Measurements from ENCODE around the gene TMPRSS13.

GRCh38 chr11:117929916-117930570 is 841 bp upstream of the TMPRSS13 start:
- TF ChIP-seq, protein P1, sequence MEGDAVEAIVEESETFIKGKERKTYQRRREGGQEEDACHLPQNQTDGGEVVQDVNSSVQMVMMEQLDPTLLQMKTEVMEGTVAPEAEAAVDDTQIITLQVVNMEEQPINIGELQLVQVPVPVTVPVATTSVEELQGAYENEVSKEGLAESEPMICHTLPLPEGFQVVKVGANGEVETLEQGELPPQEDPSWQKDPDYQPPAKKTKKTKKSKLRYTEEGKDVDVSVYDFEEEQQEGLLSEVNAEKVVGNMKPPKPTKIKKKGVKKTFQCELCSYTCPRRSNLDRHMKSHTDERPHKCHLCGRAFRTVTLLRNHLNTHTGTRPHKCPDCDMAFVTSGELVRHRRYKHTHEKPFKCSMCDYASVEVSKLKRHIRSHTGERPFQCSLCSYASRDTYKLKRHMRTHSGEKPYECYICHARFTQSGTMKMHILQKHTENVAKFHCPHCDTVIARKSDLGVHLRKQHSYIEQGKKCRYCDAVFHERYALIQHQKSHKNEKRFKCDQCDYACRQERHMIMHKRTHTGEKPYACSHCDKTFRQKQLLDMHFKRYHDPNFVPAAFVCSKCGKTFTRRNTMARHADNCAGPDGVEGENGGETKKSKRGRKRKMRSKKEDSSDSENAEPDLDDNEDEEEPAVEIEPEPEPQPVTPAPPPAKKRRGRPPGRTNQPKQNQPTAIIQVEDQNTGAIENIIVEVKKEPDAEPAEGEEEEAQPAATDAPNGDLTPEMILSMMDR (IDR thresholded peaks at IDR 0.05) = no peak
- no peak for TF ChIP-seq POLR2A (IDR thresholded peaks at IDR 0.05)

Measured in heart left ventricle (tissue), 13 donors.